Activated B cell treated with CpG ODN at 0.5 μM for 24 hours (primary cell): ENCODE data around the gene C9orf72. TPM values are rescaled to one million over a fixed set of nuclear protein-coding genes. Genes with fewer than 3 reads are reported as not detected.

Experiments
- ATAC-seq: fragments of 200-7000 bp; cut with Tn5 transposase; one replicate; pipeline ENCODE4 v1.10.0; 2021; ENCODE audit warnings: low read depth, mild to moderate bottlenecking, moderate library complexity
- CTCF ChIA-PET: fragments of 350-600 bp; sonication (Branson Sonifier 250); formaldehyde crosslinking; loops from one replicate; lab custom pipeline; 2021; ENCODE audit warnings: antibody characterized with exemption; lab: Charles Lee
- POLR2A ChIA-PET: fragments of 350-600 bp; sonication (Branson Sonifier 250); formaldehyde crosslinking; loops from one replicate; lab custom pipeline; 2021; ENCODE audit warnings: antibody characterized with exemption; lab: Charles Lee
- DNase-seq: peaks from one replicate; pipeline ENCODE4 v3.0.0; 2022
- H3K27ac Mint-ChIP-seq: one replicate; pipeline ENCODE4 v1.8.0; 2020; ENCODE audit warnings: mixed read lengths
- H3K27me3 Mint-ChIP-seq: one replicate; pipeline ENCODE4 v1.8.0; 2021; ENCODE audit warnings: mixed read lengths
- H3K36me3 Mint-ChIP-seq: one replicate; pipeline ENCODE4 v1.8.0; 2021; ENCODE audit warnings: low read depth, mixed read lengths
- H3K4me1 Mint-ChIP-seq: one replicate; pipeline ENCODE4 v1.8.0; 2021; ENCODE audit warnings: mixed read lengths
- H3K4me3 Mint-ChIP-seq: one replicate; pipeline ENCODE4 v1.8.0; 2020; ENCODE audit warnings: mild to moderate bottlenecking, mixed read lengths
- H3K9me3 Mint-ChIP-seq: one replicate; pipeline ENCODE4 v1.8.0; 2020; ENCODE audit warnings: mixed read lengths
- intact Hi-C: fragments of 100-400 bp; cut with micrococcal nuclease; formaldehyde crosslinking; loops from one replicate; pipeline ENCODE4 v1.15.1; 2024
- total RNA-seq: library from RNA; stranded (reverse); gene quantifications from 2 replicates; pipeline ENCODE4 v1.2.3, GENCODE V29; 2022
- TF ChIP-seq, protein P1 (sequence below): fragments of 200-600 bp; IDR thresholded peaks from one replicate; pipeline ENCODE4 v1.8.0; 2022; ENCODE audit warnings: antibody characterized with exemption, mild to moderate bottlenecking

C9orf72 gene
- total RNA-seq, 1 donor from 2014 or later = 15.2 TPM

DNA sequence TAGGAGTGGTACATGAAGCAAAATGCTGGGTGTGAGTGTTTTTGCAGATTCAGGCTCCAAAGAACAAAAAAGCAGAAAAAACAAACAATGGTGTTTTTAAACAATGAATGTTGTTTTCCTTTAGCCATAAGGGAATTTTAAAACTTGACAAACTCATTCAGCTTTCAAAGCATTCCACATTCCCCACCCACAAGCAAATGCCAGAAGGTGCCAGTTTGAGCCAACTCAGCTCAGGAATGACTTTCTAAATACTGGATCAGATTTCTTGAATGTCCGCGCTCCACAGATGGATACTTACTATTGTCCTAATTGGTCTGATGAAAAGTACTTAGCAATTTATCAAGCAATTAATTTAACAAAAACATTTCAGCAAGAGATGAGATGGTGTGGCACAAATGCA is 30.8 kb downstream of the C9orf72 start:
- Mint-ChIP-seq H3K27ac (no peak overlapping the region), H3K9me3 (no peaks in the 10 kb centered on the region), H3K27me3 (no peaks in the 10 kb centered on the region), H3K4me3 (no peak overlapping the region), H3K36me3 (peaks cover 36% of the 10 kb centered on the region), H3K4me1 (no peaks in the 10 kb centered on the region)
- intact Hi-C loops = loop anchor here (10.0 kb wide), 1 partner anchor 398 kb away; no protein-coding TSS in a partner anchor
- TF ChIP-seq, protein P1, sequence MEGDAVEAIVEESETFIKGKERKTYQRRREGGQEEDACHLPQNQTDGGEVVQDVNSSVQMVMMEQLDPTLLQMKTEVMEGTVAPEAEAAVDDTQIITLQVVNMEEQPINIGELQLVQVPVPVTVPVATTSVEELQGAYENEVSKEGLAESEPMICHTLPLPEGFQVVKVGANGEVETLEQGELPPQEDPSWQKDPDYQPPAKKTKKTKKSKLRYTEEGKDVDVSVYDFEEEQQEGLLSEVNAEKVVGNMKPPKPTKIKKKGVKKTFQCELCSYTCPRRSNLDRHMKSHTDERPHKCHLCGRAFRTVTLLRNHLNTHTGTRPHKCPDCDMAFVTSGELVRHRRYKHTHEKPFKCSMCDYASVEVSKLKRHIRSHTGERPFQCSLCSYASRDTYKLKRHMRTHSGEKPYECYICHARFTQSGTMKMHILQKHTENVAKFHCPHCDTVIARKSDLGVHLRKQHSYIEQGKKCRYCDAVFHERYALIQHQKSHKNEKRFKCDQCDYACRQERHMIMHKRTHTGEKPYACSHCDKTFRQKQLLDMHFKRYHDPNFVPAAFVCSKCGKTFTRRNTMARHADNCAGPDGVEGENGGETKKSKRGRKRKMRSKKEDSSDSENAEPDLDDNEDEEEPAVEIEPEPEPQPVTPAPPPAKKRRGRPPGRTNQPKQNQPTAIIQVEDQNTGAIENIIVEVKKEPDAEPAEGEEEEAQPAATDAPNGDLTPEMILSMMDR = no peak
- ChIA-PET POLR2A (no interaction called here), CTCF (no interaction called here)
- DNase-seq (no peak), ATAC-seq (no peak)

DNA sequence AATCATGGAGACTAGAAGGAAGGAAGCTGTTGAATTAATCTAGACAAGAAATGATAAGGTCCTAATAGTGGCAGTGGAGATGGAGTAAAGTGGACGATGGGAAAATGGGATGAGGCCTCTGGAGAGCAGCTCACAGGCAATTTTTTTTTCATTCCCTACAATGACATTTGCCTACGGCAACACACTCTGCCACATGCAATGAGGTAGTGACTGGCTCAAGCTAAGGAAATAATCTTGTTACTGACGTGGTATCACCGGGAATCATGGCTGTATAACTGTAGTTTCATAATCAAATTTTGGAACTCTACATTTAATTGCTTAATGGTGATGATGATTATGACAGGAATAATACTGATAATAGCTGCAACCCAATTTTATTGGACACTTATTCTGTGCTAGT is 31.5 kb downstream of the C9orf72 start:
- Mint-ChIP-seq H3K4me1 (no peaks in the 10 kb centered on the region), H3K9me3 (no peaks in the 10 kb centered on the region), H3K27me3 (no peaks in the 10 kb centered on the region), H3K27ac (no peak overlapping the region), H3K36me3 (peaks cover 34% of the 10 kb centered on the region), H3K4me3 (no peak overlapping the region)
- ChIA-PET CTCF (interaction anchor here (1.0 kb wide), 1 partner anchor 207 kb away, joined by 3 read pairs; no protein-coding TSS in a partner anchor), POLR2A (no interaction called here)
- no peak for ATAC-seq
- DNase-seq = no peak
- intact Hi-C loops = loop anchor here (10.0 kb wide), 1 partner anchor 397 kb away; no protein-coding TSS in a partner anchor
- TF ChIP-seq, protein P1 = no peak

DNA sequence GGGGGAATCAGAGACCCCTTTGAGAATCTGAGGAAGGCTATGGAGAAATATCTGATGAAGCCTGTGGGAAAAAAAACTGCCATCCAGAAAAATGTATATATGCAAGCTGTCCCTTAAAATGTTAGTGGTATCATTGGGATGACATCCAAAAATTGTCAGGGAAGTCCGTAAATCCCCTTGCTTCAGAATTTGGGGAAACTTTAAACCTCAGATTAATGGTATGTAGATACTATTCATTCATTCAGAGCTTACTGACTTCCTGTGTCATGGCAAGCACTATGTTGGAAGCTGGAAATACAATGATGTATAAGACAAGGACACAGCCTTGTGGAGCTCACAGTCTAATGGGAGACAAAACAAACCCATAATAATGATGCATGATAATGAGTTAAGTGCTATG is 32.8 kb downstream of the C9orf72 start:
- ChIA-PET POLR2A (no interaction called here), CTCF (interaction anchor here (1.6 kb wide), 1 partner anchor 207 kb away, joined by 5 read pairs; no protein-coding TSS in a partner anchor)
- H3K36me3 Mint-ChIP-seq = peaks cover 30% of the 10 kb centered on the region
- no peak overlapping the region for H3K4me3 Mint-ChIP-seq
- no peak overlapping the region for H3K27ac Mint-ChIP-seq
- no peak for DNase-seq
- ATAC-seq = no peak
- TF ChIP-seq, protein P1 = no peak
- intact Hi-C loops = loop anchor here (10.0 kb wide), 1 partner anchor 396 kb away; no protein-coding TSS in a partner anchor
- H3K9me3 Mint-ChIP-seq = no peaks in the 10 kb centered on the region
- H3K27me3 Mint-ChIP-seq = no peaks in the 10 kb centered on the region
- H3K4me1 Mint-ChIP-seq = no peaks in the 10 kb centered on the region

DNA sequence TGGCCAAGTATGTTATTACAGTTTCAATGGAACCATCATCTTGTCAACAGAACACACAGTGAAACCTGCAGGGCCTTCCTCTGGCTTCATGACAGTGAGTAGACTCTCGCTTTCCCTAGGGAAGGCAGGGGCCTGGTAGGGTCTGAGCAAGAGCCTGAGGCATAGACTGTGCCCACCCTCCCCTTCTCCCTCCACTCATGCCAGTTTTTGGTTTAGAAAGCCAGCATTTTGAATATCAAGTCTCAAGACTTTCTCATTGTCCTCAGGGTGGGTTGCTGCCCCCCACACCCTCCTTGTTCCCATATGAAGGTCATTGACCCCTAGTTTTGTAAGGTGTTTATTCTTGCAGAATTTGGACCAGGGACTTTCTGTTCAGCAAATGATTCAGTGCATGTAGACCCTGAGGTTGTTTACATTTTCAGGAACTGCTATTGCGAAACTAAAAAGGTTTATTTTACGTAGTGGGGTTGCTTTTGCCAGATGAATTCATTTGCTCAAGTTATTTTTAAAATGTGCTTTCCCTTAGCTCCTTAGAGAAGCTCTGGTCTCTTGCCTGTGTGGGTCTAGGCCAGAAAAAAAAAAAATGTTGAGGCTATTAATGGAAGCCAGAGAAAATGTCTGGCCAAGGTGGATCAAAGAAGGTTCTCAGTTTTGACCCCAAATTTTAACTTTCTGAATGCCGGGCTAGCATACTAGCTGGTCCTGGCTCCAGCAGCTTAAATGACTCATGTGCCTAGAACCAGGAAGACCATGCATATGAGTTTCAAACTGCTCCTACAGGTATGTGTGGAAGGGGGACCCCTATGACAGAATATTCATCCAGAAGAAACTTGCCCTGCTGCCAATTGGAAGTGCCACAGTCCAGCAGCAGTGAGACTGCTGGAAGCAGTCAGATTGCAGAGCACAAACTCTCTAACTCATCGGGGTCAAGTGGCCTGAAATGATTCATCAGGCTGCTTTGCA is 33.5 kb downstream of the C9orf72 start:
- Mint-ChIP-seq H3K9me3 (no peaks in the 10 kb centered on the region), H3K36me3 (peaks cover 28% of the 10 kb centered on the region), H3K4me3 (no peak overlapping the region), H3K4me1 (peaks cover 2% of the 10 kb centered on the region), H3K27me3 (no peaks in the 10 kb centered on the region), H3K27ac (no peak overlapping the region)
- intact Hi-C loops = loop anchor here (10.0 kb wide), 1 partner anchor 395 kb away; no protein-coding TSS in a partner anchor
- ChIA-PET POLR2A (interaction anchor here (0.5 kb wide), 1 partner anchor 23 kb away, joined by 3 read pairs; no protein-coding TSS in a partner anchor), CTCF (interaction anchor here (1.1 to 1.6 kb wide), 2 partner anchors 9 to 207 kb away, joined by 5 to 6 read pairs; no protein-coding TSS in a partner anchor)
- TF ChIP-seq, protein P1 = no peak
- no peak for ATAC-seq
- DNase-seq = no peak

DNA sequence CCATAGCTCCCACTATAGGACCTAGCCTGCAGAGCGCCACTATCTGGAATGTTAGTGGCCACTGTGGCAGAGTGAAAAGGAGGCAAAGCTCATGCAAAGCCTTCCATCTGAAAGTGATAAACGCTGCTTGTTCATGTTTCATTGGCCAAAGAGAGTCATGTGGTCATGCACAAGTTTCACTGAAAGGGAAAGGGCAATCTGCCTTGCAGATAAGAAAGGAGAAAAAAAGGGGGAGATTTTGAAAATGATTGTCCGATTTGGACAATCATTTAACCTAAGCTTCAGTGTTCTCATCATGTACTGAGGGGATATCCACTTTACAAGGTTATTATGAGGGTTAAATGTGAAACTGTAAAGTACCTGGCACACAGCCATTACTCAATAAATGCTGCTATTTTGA is 34.6 kb downstream of the C9orf72 start:
- ChIA-PET CTCF (interaction anchor here (1.1 to 3.5 kb wide), 2 partner anchors 10 to 206 kb away, joined by 6 to 17 read pairs; no protein-coding TSS in a partner anchor), POLR2A (no interaction called here)
- intact Hi-C loops = no loop called here
- DNase-seq (no peak), ATAC-seq (no peak)
- H3K4me1 Mint-ChIP-seq = peaks cover 13% of the 10 kb centered on the region
- TF ChIP-seq, protein P1 = no peak
- H3K36me3 Mint-ChIP-seq = peaks cover 19% of the 10 kb centered on the region
- H3K4me3 Mint-ChIP-seq = no peak overlapping the region
- no peaks in the 10 kb centered on the region for H3K27me3 Mint-ChIP-seq
- no peak overlapping the region for H3K27ac Mint-ChIP-seq
- H3K9me3 Mint-ChIP-seq = no peaks in the 10 kb centered on the region
